K562 (cell line): Measurements from ENCODE around the gene FGR.
"Not testable (repeated sequence)": the region's sequence is repeated elsewhere in the genome, so short reads cannot be mapped to it uniquely, and the experiment has no call there.

Experiments
- ELK3 ChIP-seq: fragments of 450-650 bp; formaldehyde crosslinking; IDR thresholded peaks from 2 replicates; pipeline ENCODE4 v1.4.0; 2020; ENCODE audit warnings: mild to moderate bottlenecking
- EP300 ChIP-seq: IDR thresholded peaks from 2 replicates; pipeline ENCODE4 v1.6.1; 2012; ENCODE audit warnings: low read length, improper control_type of control experiment
- GABPB1 ChIP-seq: sonication (generic); formaldehyde crosslinking; IDR thresholded peaks from 2 replicates; pipeline ENCODE4 v1.8.0; 2022; ENCODE audit warnings: mild to moderate bottlenecking, missing genetic modification reagents
- JUNB ChIP-seq: fragments of 450-650 bp; formaldehyde crosslinking; conservative IDR thresholded peaks from 2 replicates; pipeline ENCODE4 v1.4.0; 2020; ENCODE audit warnings: mild to moderate bottlenecking
- MAX ChIP-seq: sonication (generic); formaldehyde crosslinking; IDR thresholded peaks from 2 replicates; pipeline ENCODE4 v1.9.0; 2022; ENCODE audit warnings: mild to moderate bottlenecking, missing genetic modification reagents
- NRF1 ChIP-seq, 2 experiments: fragments of 450-650 bp; IDR thresholded peaks in 1 of 2; conservative IDR thresholded peaks in 1 of 2; 2 replicates each; pipeline ENCODE4 v1.6.1; 2014; ENCODE audit warnings: mild to moderate bottlenecking in 2 of 2
- PHB2 ChIP-seq: fragments of 450-650 bp; IDR thresholded peaks from 2 replicates; pipeline ENCODE4 v1.6.1; 2017; ENCODE audit warnings: low read depth
- SOX6 ChIP-seq: fragments of 450-650 bp; IDR thresholded peaks from 2 replicates; pipeline ENCODE4 v1.6.1; 2014; ENCODE audit warnings: mild to moderate bottlenecking

- TF ChIP-seq JUNB (CRISPR knock-in tag); SOX6; GABPB1 (CRISPR knock-in tag); NRF1 (conservative IDR thresholded peaks at IDR 0.05 in 1 of 2, IDR thresholded peaks at IDR 0.05 in 1 of 2); EP300; ELK3 (CRISPR knock-in tag); PHB2; MAX (CRISPR knock-in tag): not testable (repeated sequence)
Observed at GRCh38 chr1:27640514-27640913, 5.5 kb upstream of the FGR start.
